HepG2 (cell line): ENCODE data around the gene TNIP1. TPM values are rescaled to one million over a fixed set of nuclear protein-coding genes. Genes with fewer than 3 reads are reported as not detected.

ENCODE experiments used
- ATAC-seq: fragments of 200-7000 bp; cut with Tn5 transposase; 3 replicates; pipeline ENCODE4 v1.9.1; 2020; ENCODE audit warnings: mild to moderate bottlenecking, moderate library complexity
- BruUV-seq: library from RNA; stranded (reverse); fragments of 400-500 nt; replicated peaks from 2 replicates; lab custom pipeline; 2021; lab: Mats Ljungman, UMichigan
- CTCF ChIA-PET: fragments of 300-600 bp; formaldehyde crosslinking; extraction: SDS; loops from one replicate; lab custom pipeline; 2021; ENCODE audit warnings: low total read pairs, inconsistent platforms, low intra/inter-chr PET ratio; lab: Yijun Ruan, JAX
- POLR2A ChIA-PET: fragments of 350-600 bp; sonication (Branson Sonifier 250); formaldehyde crosslinking; loops from one replicate; lab custom pipeline; 2020; ENCODE audit warnings: antibody characterized with exemption, inconsistent platforms; lab: Yijun Ruan, JAX
- DNase-seq: peaks from one replicate; pipeline ENCODE4 v3.0.0-alpha.2; 2015; ENCODE audit warnings: low spot score
- FAIRE-seq: peaks from 3 replicates; lab custom pipeline; 2011; peaks lifted over from hg19 to GRCh38; lab: Jason Lieb, UNC
- H2AFZ ChIP-seq: one replicate; pipeline ENCODE4 v1.6.1; 2011; ENCODE audit warnings: low read length, inconsistent platforms
- H3K27ac ChIP-seq: fragments of 300-600 bp; 3 replicates; pipeline ENCODE4 v1.8.0; 2011; ENCODE audit warnings: mixed run types, mild to moderate bottlenecking, mixed read lengths, low read length, inconsistent platforms; ENCODE audit not compliant: insufficient read depth; ENCODE audit errors: extremely low read length
- H3K27me3 ChIP-seq, 2 experiments: fragments of 200-600 bp in 1 of 2; 2 replicates in 1 of 2; 3 replicates in 1 of 2; pipeline versions ENCODE4 v1.6.0 to v1.8.0; 2011; ENCODE audit warnings: low read length in 2 of 2, mild to moderate bottlenecking in 2 of 2, moderate library complexity in 2 of 2, inconsistent platforms in 1 of 2; ENCODE audit not compliant: insufficient read depth in 2 of 2, control insufficient read depth in 1 of 2
- H3K36me3 ChIP-seq, 2 experiments: fragments of 200-600 bp in 1 of 2; replicated peaks in 1 of 2; 2 replicates in 1 of 2; 3 replicates in 1 of 2; pipeline versions ENCODE4 v1.5.1 to v1.8.0; 2011; ENCODE audit warnings: low read length in 2 of 2, inconsistent platforms in 1 of 2; ENCODE audit not compliant: insufficient read depth in 2 of 2, control insufficient read depth in 1 of 2
- H3K4me1 ChIP-seq: 2 replicates; pipeline ENCODE4 v1.5.1; 2012; ENCODE audit warnings: low read length, inconsistent platforms; ENCODE audit not compliant: insufficient read depth
- H3K4me2 ChIP-seq: 2 replicates; pipeline ENCODE4 v1.6.0; 2011; ENCODE audit warnings: low read depth, low read length, inconsistent platforms
- H3K4me3 ChIP-seq, 3 experiments: fragments of 200-600 bp in 1 of 3; sonication (generic), shearing (Covaris generic) in 1 of 3; replicated peaks in 1 of 3; 2 replicates each; pipeline ENCODE4 v1.5.1; 2011 to 2016; ENCODE audit warnings: low read length in 3 of 3, inconsistent platforms in 2 of 3, low read depth in 2 of 3, mild to moderate bottlenecking in 2 of 3, control low read depth in 1 of 3, mixed read lengths in 1 of 3; ENCODE audit not compliant: insufficient read depth in 1 of 3
- H3K79me2 ChIP-seq: one replicate; pipeline ENCODE4 v1.6.1; 2011; ENCODE audit warnings: low read length, inconsistent platforms; ENCODE audit not compliant: insufficient read depth
- H3K9ac ChIP-seq: 2 replicates; pipeline ENCODE4 v1.6.0; 2011; ENCODE audit warnings: mild to moderate bottlenecking, low read depth, low read length, inconsistent platforms; ENCODE audit not compliant: insufficient read depth
- H3K9me3 ChIP-seq: 2 replicates; pipeline ENCODE4 v1.5.1; 2012; ENCODE audit warnings: mild to moderate bottlenecking, low read length
- H4K20me1 ChIP-seq: 2 replicates; pipeline ENCODE4 v1.6.0; 2011; ENCODE audit warnings: inconsistent platforms, mild to moderate bottlenecking, low read length, moderate library complexity; ENCODE audit not compliant: insufficient read depth
- GABPB1 ChIP-seq: IDR thresholded peaks from 2 replicates; pipeline ENCODE4 v1.6.1; 2016; ENCODE audit warnings: mild to moderate bottlenecking, missing genetic modification reagents, moderate library complexity, missing compliant biosample characterization
- HDAC2 ChIP-seq: sonication (generic); formaldehyde crosslinking; IDR thresholded peaks from 2 replicates; pipeline ENCODE4 v1.4.0; 2020; ENCODE audit warnings: missing genetic modification reagents
- KLF16 ChIP-seq, 2 experiments: sonication (generic) in 1 of 2; formaldehyde crosslinking in 1 of 2; IDR thresholded peaks; 2 replicates each; pipeline versions ENCODE4 v1.6.1 to v1.8.0; 2016 to 2023; ENCODE audit warnings: missing genetic modification reagents in 2 of 2, missing compliant biosample characterization in 1 of 2
- RFX3 ChIP-seq: IDR thresholded peaks from 2 replicates; pipeline ENCODE4 v1.6.1; 2016; ENCODE audit warnings: missing biosample characterization, missing genetic modification reagents
- SRY ChIP-seq: sonication (generic); formaldehyde crosslinking; IDR thresholded peaks from 2 replicates; pipeline ENCODE4 v1.8.0; 2022; ENCODE audit warnings: mild to moderate bottlenecking, missing genetic modification reagents
- ZBTB20 ChIP-seq: sonication (generic); formaldehyde crosslinking; IDR thresholded peaks from 2 replicates; pipeline ENCODE4 v1.8.1; 2023; ENCODE audit warnings: missing genetic modification reagents, low read depth, mild to moderate bottlenecking, borderline replicate concordance
- ZBTB21 ChIP-seq: sonication (generic); formaldehyde crosslinking; IDR thresholded peaks from 2 replicates; pipeline ENCODE4 v1.4.0; 2020; ENCODE audit warnings: missing genetic modification reagents
- ZNF296 ChIP-seq: sonication (generic); formaldehyde crosslinking; conservative IDR thresholded peaks from 2 replicates; pipeline ENCODE4 v1.5.0; 2020; ENCODE audit warnings: mild to moderate bottlenecking, missing genetic modification reagents
- ZNF326 ChIP-seq: sonication (generic); formaldehyde crosslinking; IDR thresholded peaks from 2 replicates; pipeline ENCODE4 v1.4.0; 2020; ENCODE audit warnings: missing genetic modification reagents, borderline replicate concordance
- ZNF652 ChIP-seq: IDR thresholded peaks from 2 replicates; pipeline ENCODE4 v1.6.1; 2016; ENCODE audit warnings: low read depth, borderline replicate concordance
- whole genome bisulfite sequencing: methylation state at CpG from one replicate; pipeline ENCODE4 v1.1.6; 2017; ENCODE audit warnings: low lambda C conversion rate; 5-methylcytosine and 5-hydroxymethylcytosine counted together
- in situ Hi-C: cut with HindIII; loops from 2 replicates; pipeline ENCODE4 v1.10.0; 2017; ENCODE audit warnings: low pct_unique_long_range_greater_than_20kb; ENCODE audit not compliant: extremely low pct_ligation_motif_present
- intact Hi-C: fragments of 100-400 bp; cut with micrococcal nuclease; formaldehyde crosslinking; loops from one replicate; pipeline ENCODE4 v1.10.0; 2022; ENCODE audit not compliant: unreplicated experiment
- polyA plus RNA-seq, 8 experiments: library from polyadenylated mRNA; depleted of rRNA in 3 of 8; stranded (reverse) in 7 of 8; unstranded in 1 of 8; fragments of >200 nt; fragmentation: Illumina TruSeq in 4 of 8; extraction: Trizol in 4 of 8; gene quantifications; 2 replicates each; pipeline versions ENCODE4 v1.2.1 to v1.2.3, GENCODE V29; 2011 to 2016; ENCODE audit warnings: low read depth in 4 of 8, missing spikeins in 1 of 8, mixed read lengths in 1 of 8; ENCODE audit not compliant: insufficient read depth in 1 of 8
- total RNA-seq, 5 experiments: library from RNA; depleted of rRNA; stranded (reverse); fragments of >200 nt; fragmentation: Illumina TruSeq; extraction: Trizol; gene quantifications; 2 replicates each; pipeline ENCODE4 v1.2.3, GENCODE V29; 2016; ENCODE audit warnings: low read depth in 1 of 5
- TF ChIP-seq, protein P1 (sequence below): sonication (generic); formaldehyde crosslinking; IDR thresholded peaks from 2 replicates; pipeline ENCODE4 v1.5.1; 2020; ENCODE audit warnings: missing genetic modification reagents, mild to moderate bottlenecking, borderline replicate concordance
- TF ChIP-seq, protein P2 (sequence below): sonication (generic); formaldehyde crosslinking; IDR thresholded peaks from 2 replicates; pipeline ENCODE4 v1.4.0; 2020; ENCODE audit warnings: missing genetic modification reagents; ENCODE audit errors: not compliant biosample characterization
- TF ChIP-seq, protein P3 (sequence below): sonication (generic); formaldehyde crosslinking; IDR thresholded peaks from 2 replicates; pipeline ENCODE4 v1.5.1; 2020; ENCODE audit warnings: missing genetic modification reagents, mild to moderate bottlenecking, borderline replicate concordance

The TNIP1 gene
- total and polyA plus RNA-seq, 2 of the 13 experiments (the other 11 are each of a cell fraction or from before 2014, with no cell fraction given), result 26.2 to 45.9 TPM

DNA sequence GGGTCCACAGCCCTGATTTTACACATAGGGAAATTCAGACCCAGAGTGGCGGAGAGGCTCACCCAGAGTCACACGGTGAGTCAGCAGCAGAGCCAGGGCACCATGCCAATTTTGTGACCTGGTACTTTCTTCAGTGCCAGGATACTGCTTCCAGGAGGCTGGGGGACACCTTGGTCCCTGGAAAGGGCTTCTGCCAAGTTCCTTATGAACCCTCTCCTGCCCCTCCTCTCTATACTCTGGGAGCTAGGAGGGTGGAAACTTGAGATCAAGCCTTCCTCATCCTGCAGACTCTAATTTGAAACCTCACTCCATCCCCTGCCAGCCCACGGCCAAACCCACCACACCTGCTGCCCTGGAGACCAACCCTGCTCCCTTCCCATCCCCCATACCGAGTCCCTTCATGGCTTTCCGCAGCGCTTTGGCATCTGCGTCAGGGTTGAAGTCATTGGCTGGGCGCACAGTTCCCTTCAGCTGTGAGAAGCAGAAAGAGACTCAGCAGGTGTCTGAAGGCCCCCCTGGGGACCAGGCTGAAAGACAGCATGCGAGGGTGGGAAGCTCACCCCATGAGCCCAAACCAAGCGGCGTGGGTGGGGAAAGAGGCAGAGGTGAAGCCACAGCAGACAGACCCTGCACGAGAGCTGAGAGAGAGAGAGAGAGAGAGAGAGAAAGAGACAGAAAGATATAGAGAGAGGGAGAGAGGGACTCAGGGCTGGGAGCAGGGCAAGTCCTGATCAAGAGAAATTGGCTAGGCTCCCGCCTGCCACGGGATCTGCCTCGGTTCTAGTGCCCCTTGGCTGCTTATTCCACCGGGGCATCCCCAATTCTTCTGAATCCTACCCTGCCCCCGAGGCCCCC is 43.3 kb upstream of the TNIP1 start:
- Histone ChIP-seq H2AFZ (no peak overlapping the region), H3K9ac (no peak overlapping the region), H3K4me1 (0 out of 2 replicates have a peak, but pooled peaks cover 4% of the 10 kb centered on the region), H3K4me3 (no peak overlapping the region), H3K79me2 (no peaks in the 10 kb centered on the region), H3K4me2 (no peak overlapping the region), H3K9me3 (no peaks in the 10 kb centered on the region), H3K27ac (no peak overlapping the region), H3K27me3 (no peaks in the 10 kb centered on the region)
- ATAC-seq, result no peak
- BruUV-seq, result no TSS peak
- in situ Hi-C loops, result loop anchor here (5.0 to 10.0 kb wide), 2 partner anchors 38 to 111 kb away; no protein-coding TSS in a partner anchor
- intact Hi-C loops, result no loop called here
- CTCF ChIA-PET, result interaction anchor here (4.8 kb wide), 1 partner anchor 40 kb away, joined by 60 read pairs; no protein-coding TSS in a partner anchor
- POLR2A ChIA-PET, result no interaction called here
- no peak for FAIRE-seq
- 89% methylated on average over 15 of the region's 17 CpGs for WGBS
- TF ChIP-seq ZNF326 (no peak), KLF16 (CRISPR knock-in tag; IDR thresholded peaks at IDR 0.05) (no peak)
- TF ChIP-seq, all 625 proteins: peak for 0
- Histone ChIP-seq H3K36me3 (peaks cover 37 to 73% of the 10 kb centered on the region in 2 experiments), H4K20me1 (no peaks in the 10 kb centered on the region; the same call in 1 of the 2 replicates)
- DNase-seq, result no peak

DNA sequence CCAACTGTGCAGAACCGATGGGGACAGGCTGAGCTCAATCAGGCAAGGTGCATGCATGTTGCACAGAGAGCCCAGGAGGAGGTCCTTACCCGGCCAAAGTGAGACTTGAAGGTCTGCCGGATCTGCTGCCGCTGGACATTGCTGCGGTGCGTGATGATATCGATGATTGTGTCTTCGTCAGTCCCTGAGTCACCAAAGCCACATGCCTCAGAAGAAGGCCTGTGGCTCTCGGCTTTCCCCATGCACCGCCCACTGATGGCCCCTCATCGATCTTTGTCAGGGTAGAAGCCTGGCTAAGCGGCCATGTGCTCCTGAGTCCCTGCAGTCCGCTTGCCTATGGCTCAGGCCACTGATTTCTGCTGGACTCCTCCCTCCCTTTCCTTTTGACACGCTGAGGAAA is 42.0 kb upstream of the TNIP1 start:
- no peaks in the 10 kb centered on the region; the same call in 1 of the 2 replicates for H4K20me1 ChIP-seq
- TF ChIP-seq SRY (CRISPR knock-in tag) (no peak), RFX3 (CRISPR knock-in tag) (no peak), ZNF652 (CRISPR knock-in tag) (no peak), HDAC2 (no peak), GABPB1 (CRISPR knock-in tag) (no peak), ZBTB21 (no peak), ZNF296 (CRISPR knock-in tag) (no peak), ZBTB20 (CRISPR knock-in tag) (no peak)
- TF ChIP-seq, protein P1, sequence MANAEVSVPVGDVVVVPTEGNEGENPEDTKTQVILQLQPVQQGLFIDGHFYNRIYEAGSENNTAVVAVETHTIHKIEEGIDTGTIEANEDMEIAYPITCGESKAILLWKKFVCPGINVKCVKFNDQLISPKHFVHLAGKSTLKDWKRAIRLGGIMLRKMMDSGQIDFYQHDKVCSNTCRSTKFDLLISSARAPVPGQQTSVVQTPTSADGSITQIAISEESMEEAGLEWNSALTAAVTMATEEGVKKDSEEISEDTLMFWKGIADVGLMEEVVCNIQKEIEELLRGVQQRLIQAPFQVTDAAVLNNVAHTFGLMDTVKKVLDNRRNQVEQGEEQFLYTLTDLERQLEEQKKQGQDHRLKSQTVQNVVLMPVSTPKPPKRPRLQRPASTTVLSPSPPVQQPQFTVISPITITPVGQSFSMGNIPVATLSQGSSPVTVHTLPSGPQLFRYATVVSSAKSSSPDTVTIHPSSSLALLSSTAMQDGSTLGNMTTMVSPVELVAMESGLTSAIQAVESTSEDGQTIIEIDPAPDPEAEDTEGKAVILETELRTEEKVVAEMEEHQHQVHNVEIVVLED, result no peak
- TF ChIP-seq, protein P2, sequence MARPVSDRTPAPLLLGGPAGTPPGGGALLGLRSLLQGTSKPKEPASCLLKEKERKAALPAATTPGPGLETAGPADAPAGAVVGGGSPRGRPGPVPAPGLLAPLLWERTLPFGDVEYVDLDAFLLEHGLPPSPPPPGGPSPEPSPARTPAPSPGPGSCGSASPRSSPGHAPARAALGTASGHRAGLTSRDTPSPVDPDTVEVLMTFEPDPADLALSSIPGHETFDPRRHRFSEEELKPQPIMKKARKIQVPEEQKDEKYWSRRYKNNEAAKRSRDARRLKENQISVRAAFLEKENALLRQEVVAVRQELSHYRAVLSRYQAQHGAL (CRISPR knock-in tag), result no peak
- TF ChIP-seq, protein P3, sequence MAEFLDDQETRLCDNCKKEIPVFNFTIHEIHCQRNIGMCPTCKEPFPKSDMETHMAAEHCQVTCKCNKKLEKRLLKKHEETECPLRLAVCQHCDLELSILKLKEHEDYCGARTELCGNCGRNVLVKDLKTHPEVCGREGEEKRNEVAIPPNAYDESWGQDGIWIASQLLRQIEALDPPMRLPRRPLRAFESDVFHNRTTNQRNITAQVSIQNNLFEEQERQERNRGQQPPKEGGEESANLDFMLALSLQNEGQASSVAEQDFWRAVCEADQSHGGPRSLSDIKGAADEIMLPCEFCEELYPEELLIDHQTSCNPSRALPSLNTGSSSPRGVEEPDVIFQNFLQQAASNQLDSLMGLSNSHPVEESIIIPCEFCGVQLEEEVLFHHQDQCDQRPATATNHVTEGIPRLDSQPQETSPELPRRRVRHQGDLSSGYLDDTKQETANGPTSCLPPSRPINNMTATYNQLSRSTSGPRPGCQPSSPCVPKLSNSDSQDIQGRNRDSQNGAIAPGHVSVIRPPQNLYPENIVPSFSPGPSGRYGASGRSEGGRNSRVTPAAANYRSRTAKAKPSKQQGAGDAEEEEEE (CRISPR knock-in tag), result no peak
- TF ChIP-seq, all 625 proteins: peak for 0
- Histone ChIP-seq H3K27ac (no peak overlapping the region), H3K9me3 (no peaks in the 10 kb centered on the region), H3K79me2 (no peaks in the 10 kb centered on the region), H3K4me1 (0 out of 2 replicates have a peak, but pooled peaks cover 4% of the 10 kb centered on the region), H2AFZ (no peak overlapping the region), H3K4me3 (no peak overlapping the region), H3K9ac (no peak overlapping the region), H3K36me3 (peaks cover 33 to 69% of the 10 kb centered on the region in 2 experiments), H3K4me2 (no peak overlapping the region), H3K27me3 (no peaks in the 10 kb centered on the region)
- no peak for FAIRE-seq
- no peak for ATAC-seq
- 99% methylated on average over 14 of the region's 14 CpGs for WGBS
- CTCF ChIA-PET, result no interaction called here
- BruUV-seq, result no TSS peak
- intact Hi-C loops (no loop called here), in situ Hi-C loops (loop anchor here (5.0 to 10.0 kb wide), 2 partner anchors 39 to 112 kb away; no protein-coding TSS in a partner anchor)
- POLR2A ChIA-PET, result no interaction called here
- DNase-seq, result no peak
